ENCODE measurements around the gene RYR2. TPM values are rescaled to one million over a fixed set of nuclear protein-coding genes. Genes with fewer than 3 reads are reported as not detected.
A peak's percentile ranks its signal among the peaks of the same experiment; 100 is the strongest.

RYR2 gene
- total and polyA plus RNA-seq, 8 donors = 1.6 to 6.9 (median 4.4) TPM

DNA sequence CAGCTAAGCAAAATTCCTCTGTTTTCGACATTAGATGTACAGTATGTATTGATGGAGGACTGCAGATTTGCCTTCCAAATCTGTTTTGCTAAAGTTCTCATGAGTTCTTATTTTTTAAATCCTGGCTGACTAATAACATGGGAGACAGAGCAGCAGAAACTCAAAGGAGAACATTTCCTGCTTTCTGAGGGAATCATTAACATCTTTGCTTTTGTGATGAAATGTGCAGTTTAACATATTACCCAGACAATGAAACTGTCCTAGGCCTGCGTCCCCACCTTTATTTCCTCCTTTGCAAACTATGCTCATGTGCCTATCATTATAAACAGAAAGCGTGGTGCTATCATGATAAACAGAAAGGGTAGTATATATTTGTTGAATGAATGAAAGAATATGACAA is 698.9 kb downstream of the RYR2 start:
- DNase-seq (no peak), ATAC-seq (peak in 2 of 4 donors; percentile 29 to 34), FAIRE-seq (no peak)
- Histone ChIP-seq H3K4me3 (no peak overlapping the region), H3K27me3 (no peaks in the 10 kb centered on the region), H3K9me3 (no peaks in the 10 kb centered on the region), H3K27ac (no peak overlapping the region), H3K36me3 (no peaks in the 10 kb centered on the region), H3K4me1 (peaks cover 0 to 7% (median 6%) of the 10 kb centered on the region in 3 donors)
- TF ChIP-seq, protein P1, sequence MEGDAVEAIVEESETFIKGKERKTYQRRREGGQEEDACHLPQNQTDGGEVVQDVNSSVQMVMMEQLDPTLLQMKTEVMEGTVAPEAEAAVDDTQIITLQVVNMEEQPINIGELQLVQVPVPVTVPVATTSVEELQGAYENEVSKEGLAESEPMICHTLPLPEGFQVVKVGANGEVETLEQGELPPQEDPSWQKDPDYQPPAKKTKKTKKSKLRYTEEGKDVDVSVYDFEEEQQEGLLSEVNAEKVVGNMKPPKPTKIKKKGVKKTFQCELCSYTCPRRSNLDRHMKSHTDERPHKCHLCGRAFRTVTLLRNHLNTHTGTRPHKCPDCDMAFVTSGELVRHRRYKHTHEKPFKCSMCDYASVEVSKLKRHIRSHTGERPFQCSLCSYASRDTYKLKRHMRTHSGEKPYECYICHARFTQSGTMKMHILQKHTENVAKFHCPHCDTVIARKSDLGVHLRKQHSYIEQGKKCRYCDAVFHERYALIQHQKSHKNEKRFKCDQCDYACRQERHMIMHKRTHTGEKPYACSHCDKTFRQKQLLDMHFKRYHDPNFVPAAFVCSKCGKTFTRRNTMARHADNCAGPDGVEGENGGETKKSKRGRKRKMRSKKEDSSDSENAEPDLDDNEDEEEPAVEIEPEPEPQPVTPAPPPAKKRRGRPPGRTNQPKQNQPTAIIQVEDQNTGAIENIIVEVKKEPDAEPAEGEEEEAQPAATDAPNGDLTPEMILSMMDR (IDR thresholded peaks at IDR 0.05) = no peak
- intact Hi-C loops (cut with DNase I) = no loop called here
- WGBS, 2 donors = 74 to 76% methylated on average over 3 of the region's 3 CpGs

DNA sequence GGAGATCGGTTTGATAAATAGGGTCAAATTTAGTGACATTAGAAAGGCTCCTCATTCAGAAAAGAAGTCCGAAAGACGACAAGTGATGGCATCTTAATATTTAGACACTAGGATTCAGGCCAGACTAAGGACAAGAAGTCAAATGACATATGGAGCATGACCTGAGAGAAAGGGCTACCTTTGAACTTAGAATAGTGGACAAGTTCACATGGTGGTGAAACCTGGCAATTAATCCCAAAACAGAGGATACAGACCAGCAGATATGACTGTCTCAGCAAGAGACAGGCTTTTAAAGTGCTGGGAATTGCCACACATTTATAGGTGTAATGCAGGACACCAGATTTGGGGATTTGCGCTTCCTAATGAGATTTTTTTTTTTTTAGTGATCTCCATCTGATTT is 703.6 kb downstream of the RYR2 start:
- ATAC-seq = no peak
- 89 to 95% methylated on average over 4 of the region's 4 CpGs for WGBS, 2 donors

DNA sequence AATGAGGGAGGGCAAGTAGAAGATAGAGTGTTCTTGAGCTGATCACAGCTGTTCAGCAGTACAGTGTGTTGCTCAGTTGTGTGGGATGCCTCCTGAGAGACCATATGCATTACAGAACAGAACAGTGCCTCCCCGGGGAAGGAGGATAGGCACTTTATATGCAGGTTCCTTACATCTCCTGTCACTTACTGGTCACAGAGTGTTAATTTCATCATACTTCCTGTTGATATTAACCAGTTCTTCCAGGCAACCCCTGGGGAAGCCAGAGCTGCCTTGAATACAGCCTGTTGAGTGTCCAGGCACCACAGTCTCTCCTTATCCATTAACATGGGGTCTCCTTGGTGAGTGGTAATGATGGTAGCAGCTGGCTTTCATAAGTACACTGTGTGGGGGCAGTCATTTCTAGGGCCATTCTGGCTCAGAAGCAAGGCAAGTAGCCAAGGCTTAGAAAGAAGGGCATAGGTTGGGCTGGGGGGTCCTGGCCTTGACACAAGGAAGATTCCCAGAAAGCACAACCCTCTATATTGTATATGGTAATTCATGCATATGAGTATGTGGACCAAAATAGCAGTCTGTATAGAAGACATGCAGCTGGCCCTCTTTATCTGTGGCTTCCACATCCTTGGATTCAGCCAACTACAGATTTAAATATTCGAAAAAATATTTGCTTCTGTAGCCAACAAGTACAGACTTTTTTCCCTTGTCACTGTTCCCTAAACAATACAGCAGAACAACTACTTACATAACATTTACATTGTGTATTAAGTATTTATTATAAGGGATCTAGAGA is 706.4 kb downstream of the RYR2 start:
- intact Hi-C loops (cut with DNase I) = no loop called here
- 63 to 72% methylated on average over 2 of the region's 2 CpGs for WGBS, 2 donors
- TF ChIP-seq, protein P1 (IDR thresholded peaks at IDR 0.05) = no peak

More for the DNA sequence above, 703.6 kb downstream of the RYR2 start:
- peaks cover 0 to 1% (median 0%) of the 10 kb centered on the region in 3 donors for H3K4me1 ChIP-seq
- H3K4me3 ChIP-seq = no peak overlapping the region
- intact Hi-C loops (cut with DNase I) = no loop called here
- no peak overlapping the region for H3K27ac ChIP-seq
- H3K36me3 ChIP-seq = no peaks in the 10 kb centered on the region
- no peak for FAIRE-seq
- DNase-seq = no peak
- H3K27me3 ChIP-seq = no peaks in the 10 kb centered on the region
- no peaks in the 10 kb centered on the region for H3K9me3 ChIP-seq
- TF ChIP-seq, protein P1 (IDR thresholded peaks at IDR 0.05) = no peak

DNA sequence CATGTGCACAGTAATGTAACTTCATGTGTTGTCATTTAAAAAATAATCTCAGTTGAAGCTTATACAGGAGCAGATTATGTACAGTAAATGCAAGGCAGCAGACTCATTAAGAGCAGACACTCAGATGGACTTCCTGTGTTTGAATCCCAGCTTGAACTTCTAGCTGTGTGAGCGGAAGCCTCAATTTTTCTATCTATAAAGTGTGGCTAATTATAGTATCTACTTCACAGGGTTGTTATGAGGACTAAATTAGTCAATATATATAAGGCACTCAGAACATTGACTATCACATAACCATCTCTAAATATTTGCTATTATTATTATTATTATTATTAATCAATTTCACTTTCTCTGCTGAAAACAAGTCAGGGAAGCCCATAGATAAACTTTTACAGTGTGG is 707.1 kb downstream of the RYR2 start:
- DNase-seq = no peak
- no peak for FAIRE-seq
- no peaks in the 10 kb centered on the region for H3K27me3 ChIP-seq
- no peak for ATAC-seq
- no peak overlapping the region for H3K4me3 ChIP-seq
- H3K36me3 ChIP-seq = no peaks in the 10 kb centered on the region
- intact Hi-C loops (cut with DNase I) = no loop called here
- no peak overlapping the region for H3K27ac ChIP-seq
- 95% methylated on average over 1 of the region's 1 CpG for WGBS, 2 donors
- TF ChIP-seq, protein P1 (IDR thresholded peaks at IDR 0.05) = no peak
- no peaks in the 10 kb centered on the region for H3K9me3 ChIP-seq
- H3K4me1 ChIP-seq = peaks cover 0 to 3% (median 0%) of the 10 kb centered on the region in 3 donors

More for the DNA sequence above, 706.4 kb downstream of the RYR2 start:
- peaks cover 0 to 3% (median 0%) of the 10 kb centered on the region in 3 donors for H3K4me1 ChIP-seq
- no peak for ATAC-seq
- H3K27ac ChIP-seq = no peak overlapping the region
- H3K4me3 ChIP-seq = no peak overlapping the region
- no peak for FAIRE-seq
- DNase-seq = no peak
- no peaks in the 10 kb centered on the region for H3K36me3 ChIP-seq
- no peaks in the 10 kb centered on the region for H3K27me3 ChIP-seq
- H3K9me3 ChIP-seq = no peaks in the 10 kb centered on the region

DNA sequence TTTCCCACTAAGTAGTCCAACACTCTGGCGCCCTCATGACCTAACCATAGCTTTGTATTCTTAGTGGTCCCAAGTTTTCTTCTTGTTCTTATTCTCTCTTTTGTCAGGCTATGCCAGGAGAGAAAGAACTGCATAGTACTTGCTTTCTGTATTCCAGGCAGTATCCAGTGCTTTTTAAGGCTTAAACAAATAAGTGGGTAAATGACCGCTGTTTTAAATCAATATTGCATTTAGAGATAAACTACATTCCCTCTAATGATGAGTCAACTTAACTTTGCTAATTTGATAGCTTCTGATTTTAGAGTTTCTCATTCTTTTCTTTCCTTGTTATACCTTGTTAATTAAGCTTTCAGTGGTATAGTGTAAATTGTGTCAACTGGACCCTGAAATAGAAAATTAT is 709.1 kb downstream of the RYR2 start:
- no peak for FAIRE-seq

More for the DNA sequence above, 709.1 kb downstream of the RYR2 start:
- peaks cover 0 to 3% (median 0%) of the 10 kb centered on the region in 3 donors for H3K4me1 ChIP-seq
- DNase-seq (no peak), ATAC-seq (no peak)
- intact Hi-C loops (cut with DNase I) = no loop called here
- no peaks in the 10 kb centered on the region for H3K27me3 ChIP-seq
- H3K4me3 ChIP-seq = no peak overlapping the region
- no peaks in the 10 kb centered on the region for H3K36me3 ChIP-seq
- no peak overlapping the region for H3K27ac ChIP-seq
- TF ChIP-seq, protein P1 (IDR thresholded peaks at IDR 0.05) = no peak
- H3K9me3 ChIP-seq = no peaks in the 10 kb centered on the region
- 46% methylated on average over 2 of the region's 2 CpGs for WGBS, 2 donors

All from pancreas (tissue), 10 donors.